Forelimb muscle (tissue), 1 donor: ENCODE data around the gene TRPV2. TPM values are rescaled to one million over a fixed set of nuclear protein-coding genes. Genes with fewer than 3 reads are reported as not detected.

ENCODE experiments used
- DNase-seq: peaks from one replicate; pipeline ENCODE4 v3.0.0-alpha.2; 2013; ENCODE audit warnings: low read depth
- polyA plus RNA-seq: library from polyadenylated mRNA; unstranded; fragments of 120-200 nt; gene quantifications from one replicate; pipeline ENCODE4 v1.2.1, GENCODE V29; 2013; ENCODE audit not compliant: insufficient read length

TRPV2 gene
- polyA plus RNA-seq, 1 donor = 4.5 TPM

- no peak for DNase-seq
Observed at GRCh38 chr17:16406742-16407674, 8.4 kb upstream of the TRPV2 start.

GRCh38 chr17:16407911-16408588 lies 7.3 kb upstream of the TRPV2 start:
- DNase-seq = no peak

- DNase-seq = no peak
Observed at GRCh38 chr17:16417399-16417798, 2.0 kb downstream of the TRPV2 start.

GRCh38 chr17:16417896-16418684 lies 2.7 kb downstream of the TRPV2 start:
- no peak for DNase-seq

GRCh38 chr17:16418685-16419068 lies 3.3 kb downstream of the TRPV2 start:
- no peak for DNase-seq

- no peak for DNase-seq
Observed at GRCh38 chr17:16419074-16419928, 3.9 kb downstream of the TRPV2 start.

- DNase-seq = no peak
Observed at GRCh38 chr17:16419929-16420271, 4.5 kb downstream of the TRPV2 start.

- no peak for DNase-seq
Observed at GRCh38 chr17:16422416-16422815, 7.0 kb downstream of the TRPV2 start.

GRCh38 chr17:16423226-16423872 lies 8.0 kb downstream of the TRPV2 start:
- no peak for DNase-seq

- DNase-seq = no peak
Observed at GRCh38 chr17:16425202-16425601, 9.8 kb downstream of the TRPV2 start.

GRCh38 chr17:16425698-16426659 lies 10.6 kb downstream of the TRPV2 start:
- DNase-seq = no peak

- DNase-seq = no peak
Observed at GRCh38 chr17:16427020-16427419, 11.6 kb downstream of the TRPV2 start.

GRCh38 chr17:16428098-16428882 lies 12.9 kb downstream of the TRPV2 start:
- DNase-seq = no peak

GRCh38 chr17:16429083-16429482 lies 13.7 kb downstream of the TRPV2 start:
- no peak for DNase-seq

- DNase-seq = no peak
Observed at GRCh38 chr17:16430650-16431049, 15.3 kb downstream of the TRPV2 start.

- DNase-seq = no peak
Observed at GRCh38 chr17:16432017-16432416, 16.6 kb downstream of the TRPV2 start.

- DNase-seq = no peak
Observed at GRCh38 chr17:16433514-16433913, 18.1 kb downstream of the TRPV2 start.

GRCh38 chr17:16434662-16435061 lies 19.3 kb downstream of the TRPV2 start:
- DNase-seq = no peak
